Activated CD4-positive, alpha-beta T cell treated with anti-CD3 and anti-CD28 coated beads, Interleukin-2, Interleukin-6, amounts not matched to agents 100 ng/mL and 50 ng/mL, durations not matched to agents 16 hours and 8 hours (primary cell): ENCODE measurements around the gene MAK.
A peak's percentile ranks its signal among the peaks of the same experiment; 100 is the strongest.
"Not testable (repeated sequence)": the region's sequence is repeated elsewhere in the genome, so short reads cannot be mapped to it uniquely, and the experiment has no call there.

Experiments used
- DNase-seq: peaks from one replicate; pipeline ENCODE4 v3.0.0-alpha.2; 2020

Gene MAK, protein sequence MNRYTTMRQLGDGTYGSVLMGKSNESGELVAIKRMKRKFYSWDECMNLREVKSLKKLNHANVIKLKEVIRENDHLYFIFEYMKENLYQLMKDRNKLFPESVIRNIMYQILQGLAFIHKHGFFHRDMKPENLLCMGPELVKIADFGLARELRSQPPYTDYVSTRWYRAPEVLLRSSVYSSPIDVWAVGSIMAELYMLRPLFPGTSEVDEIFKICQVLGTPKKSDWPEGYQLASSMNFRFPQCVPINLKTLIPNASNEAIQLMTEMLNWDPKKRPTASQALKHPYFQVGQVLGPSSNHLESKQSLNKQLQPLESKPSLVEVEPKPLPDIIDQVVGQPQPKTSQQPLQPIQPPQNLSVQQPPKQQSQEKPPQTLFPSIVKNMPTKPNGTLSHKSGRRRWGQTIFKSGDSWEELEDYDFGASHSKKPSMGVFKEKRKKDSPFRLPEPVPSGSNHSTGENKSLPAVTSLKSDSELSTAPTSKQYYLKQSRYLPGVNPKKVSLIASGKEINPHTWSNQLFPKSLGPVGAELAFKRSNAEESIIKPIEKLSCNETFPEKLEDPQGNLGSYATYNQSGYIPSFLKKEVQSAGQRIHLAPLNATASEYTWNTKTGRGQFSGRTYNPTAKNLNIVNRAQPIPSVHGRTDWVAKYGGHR

DNA sequence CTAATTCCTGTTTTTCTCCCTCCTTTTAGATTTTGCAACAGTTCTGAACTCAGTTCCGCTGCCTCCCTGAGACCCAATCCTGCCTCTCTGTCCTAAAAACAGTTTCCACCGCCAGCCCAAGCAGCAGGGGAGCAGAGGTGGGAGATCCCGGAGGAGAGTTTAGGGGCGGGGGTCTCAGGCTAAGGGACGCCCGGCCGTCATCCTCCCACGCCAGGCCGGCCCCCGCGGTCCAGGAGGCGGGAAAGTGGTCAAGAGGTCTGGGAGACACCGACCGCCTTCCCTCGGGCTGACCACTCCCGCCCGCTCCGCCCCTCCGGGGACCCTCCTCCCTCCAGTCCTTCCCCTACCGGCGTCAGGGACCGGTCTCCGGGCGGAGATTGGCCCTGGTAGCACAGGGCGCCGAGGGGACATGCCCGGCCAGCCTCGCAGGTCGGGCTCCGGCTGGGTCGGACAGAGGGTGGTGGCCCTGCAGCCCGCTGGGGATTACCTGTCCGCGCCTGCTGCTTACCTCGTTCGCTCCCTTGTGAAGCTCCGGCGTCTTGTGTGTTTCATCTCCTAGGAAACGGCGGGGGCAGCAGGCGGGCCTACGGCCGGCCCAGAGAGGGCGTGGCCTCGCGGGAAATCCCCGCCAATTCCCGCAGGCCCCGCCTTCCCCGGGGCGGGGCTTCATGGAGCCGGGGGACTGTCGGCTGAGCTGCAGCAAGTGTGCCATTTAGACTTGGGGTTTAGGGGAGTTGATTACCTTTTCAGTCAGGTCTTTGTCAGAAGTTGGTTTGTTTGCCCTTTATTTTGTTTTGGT, at the start of gene MAK:
Gene MAK, minus strand, starts transcription at position 545 of the 799 bp plus-strand sequence. CDS start 7,891 bp downstream, outside the sequence.
- DNase-seq, result peak; percentile 94

DNA sequence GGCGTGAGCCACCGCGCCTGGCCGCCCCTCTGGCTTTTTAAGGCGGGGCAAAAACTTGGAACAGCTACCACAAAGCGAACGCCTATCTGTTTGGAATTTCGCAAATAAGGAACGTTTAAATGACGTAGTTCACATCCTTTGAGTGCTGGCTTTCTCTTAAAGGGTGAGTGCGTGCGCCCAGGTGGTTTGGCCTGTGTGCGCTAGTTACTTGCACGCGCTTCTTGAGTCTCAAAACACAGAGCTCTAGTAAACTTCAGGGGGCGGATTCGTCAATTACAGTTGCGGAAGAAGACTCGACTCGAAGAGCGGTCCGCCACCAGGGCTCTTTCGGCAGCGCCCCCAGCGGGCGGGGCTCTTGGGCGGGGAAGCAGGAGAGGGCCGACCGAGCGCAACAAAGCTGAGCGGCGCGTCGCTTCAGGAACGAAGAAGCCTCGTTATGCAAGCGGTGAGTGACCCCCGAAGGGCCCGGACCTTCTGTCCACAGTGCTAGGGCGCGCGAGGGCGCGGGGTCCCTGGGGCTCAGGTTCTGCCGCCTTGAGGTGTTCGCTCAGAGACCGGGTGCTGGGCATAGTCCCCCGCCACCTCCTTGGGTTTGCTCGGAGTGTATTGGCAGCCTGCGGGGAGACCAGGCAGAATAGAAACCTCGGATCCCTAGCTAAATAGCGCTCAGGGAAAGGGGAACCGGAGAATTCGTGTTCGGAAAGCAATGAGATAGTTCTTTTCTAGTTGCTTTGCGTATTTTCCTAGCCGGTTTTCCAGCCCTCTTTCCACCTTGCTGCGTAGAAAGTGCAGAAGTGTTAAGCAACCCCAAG, 48.6 kb upstream of the MAK start, which contains the start of gene SYCP2L:
Gene SYCP2L, plus strand, starts transcription at position 362 of the 812 bp plus-strand sequence. Its CDS starts 75 bp downstream, at position 437.
- peak; percentile 76 for DNase-seq

DNA sequence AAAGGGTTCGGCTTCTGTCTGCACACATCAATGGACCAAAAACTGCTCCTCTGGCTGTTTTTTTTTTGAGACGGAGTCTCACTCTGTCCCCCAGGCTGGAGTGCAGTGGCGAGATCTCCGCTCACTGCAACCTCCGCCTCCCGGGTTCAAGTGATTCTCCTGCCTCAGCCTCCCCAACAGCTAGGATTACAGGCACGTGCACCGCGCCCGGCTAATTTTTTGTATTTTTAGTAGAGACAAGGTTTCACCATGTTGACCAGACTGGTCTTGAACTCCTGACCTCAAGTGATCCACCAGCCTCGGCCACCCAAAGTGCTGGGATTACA, 48.0 kb upstream of the MAK start:
- DNase-seq, result not testable (repeated sequence)

DNA sequence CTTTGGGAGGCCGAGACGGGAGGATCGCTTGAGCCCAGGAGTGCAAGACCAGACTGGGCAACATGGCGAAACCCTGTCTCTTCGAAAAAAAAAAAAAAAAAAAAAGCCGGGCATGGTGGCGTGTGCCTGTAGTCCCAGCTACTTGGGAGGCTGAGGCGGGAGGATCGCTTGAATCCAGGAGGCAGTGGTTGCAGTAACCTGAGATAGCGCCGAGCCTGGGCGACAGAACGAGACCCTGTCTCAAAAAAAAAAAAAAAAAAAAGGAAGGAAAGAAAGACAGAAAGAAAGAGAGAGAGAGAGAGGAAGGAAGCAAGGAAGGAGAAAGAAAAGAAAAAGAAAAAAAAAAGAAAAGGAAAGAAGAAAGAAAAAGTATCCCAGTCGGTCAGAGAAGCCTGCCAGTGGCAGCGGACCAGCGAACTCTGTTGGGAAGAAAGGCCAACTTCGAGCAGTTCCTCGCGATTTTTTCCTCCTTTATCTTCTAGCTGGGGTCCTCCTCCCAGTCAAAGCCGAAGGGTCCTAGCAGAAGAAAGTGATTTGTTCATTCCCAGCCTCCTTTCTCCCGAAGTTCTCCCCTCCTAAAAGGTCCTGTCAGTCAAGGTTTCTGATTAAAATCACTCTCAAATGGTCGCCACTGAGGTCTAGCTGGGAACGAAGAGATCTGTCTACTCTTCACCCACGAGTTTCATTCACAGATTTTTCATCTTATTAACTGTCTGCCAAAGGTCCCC, 46.1 kb upstream of the MAK start:
- DNase-seq, result no peak

DNA sequence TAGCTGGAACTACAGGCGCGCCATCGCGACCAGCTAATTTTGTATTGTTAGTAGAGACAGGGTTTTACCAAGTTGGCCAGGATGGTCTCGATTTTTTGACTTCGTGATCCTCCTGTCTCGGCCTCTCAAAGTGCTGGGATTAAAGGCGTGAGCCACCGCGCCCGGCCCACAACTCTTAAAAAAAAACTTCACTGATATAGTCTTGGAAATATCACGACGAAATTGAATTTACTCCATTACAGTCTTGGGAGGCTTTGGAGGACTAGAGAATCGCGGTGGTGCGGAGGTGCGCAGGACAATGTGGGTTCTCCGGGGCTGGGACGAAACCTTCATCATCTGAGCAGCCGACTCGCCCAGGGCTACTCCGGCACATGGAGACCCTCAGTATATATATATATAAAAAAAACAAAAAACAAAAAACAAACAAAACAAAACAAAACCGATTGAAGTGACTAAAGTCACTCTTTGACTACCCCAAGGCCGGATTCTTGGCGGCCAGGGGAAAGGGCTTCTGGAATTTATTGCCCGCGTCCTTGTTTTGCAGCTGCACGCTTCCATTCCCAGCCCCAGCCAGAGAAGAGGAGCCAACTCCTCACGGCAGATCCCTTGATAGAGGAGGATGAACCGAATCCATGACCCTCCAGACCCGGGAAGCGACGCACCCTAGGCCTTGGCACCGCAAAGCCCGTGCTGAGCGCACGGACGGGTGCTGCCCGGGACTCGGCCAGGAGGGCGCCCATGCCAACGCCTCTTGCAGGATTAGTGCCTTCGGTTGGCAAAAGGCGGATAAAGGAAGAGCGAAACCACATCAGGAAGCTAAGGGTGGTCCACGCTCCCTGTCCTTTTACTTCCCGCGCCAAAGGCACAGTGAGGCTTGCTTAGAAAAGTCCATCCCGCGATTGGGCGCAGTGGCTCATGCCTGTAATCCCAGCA, 45.2 kb upstream of the MAK start:
- DNase-seq, result no peak

DNA sequence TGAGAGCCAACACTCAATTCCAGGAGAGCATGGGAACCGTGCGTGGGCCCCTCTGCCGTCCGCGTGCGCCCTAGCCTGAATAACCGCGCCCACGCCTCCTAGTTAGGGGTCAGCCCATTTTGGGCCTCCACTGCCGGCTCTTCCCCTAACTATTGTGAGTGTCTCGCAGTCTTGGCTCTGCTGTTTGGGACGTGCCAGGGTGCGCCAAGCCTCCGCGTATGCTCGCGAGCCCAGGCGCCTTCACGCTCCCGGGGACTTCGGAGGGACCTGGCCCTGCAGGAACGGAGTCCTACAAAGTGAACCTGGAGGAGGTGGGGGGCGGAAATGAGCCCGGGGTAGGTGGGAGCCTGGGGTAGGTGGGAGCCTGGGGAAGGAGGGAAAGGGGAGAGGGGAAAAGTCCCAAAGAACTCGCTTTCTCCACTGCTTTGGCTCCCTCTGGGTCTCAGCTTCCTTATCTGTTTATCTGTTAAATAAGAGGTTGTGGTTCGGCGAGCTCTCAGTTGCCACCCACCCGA, 44.4 kb upstream of the MAK start:
- no peak for DNase-seq

DNA sequence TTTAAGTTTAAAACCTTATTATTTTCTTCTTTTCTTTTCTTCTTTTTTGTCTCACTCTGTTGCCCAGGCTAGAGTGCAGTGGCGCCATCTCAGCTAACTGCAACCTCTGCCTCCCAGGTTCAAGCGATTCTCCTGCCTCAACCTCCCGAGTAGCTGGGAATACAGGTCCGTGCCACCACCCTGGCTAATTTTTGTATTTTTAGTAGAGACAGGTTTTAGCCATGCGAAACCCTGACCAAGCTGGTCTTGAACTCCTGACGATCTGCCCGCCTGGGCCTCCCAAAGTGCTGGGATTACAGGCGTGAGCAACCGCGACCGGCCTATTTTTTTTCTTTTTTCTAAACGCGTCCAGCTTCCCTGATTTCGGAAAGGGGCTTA, 43.9 kb upstream of the MAK start:
- DNase-seq, result not testable (repeated sequence)

DNA sequence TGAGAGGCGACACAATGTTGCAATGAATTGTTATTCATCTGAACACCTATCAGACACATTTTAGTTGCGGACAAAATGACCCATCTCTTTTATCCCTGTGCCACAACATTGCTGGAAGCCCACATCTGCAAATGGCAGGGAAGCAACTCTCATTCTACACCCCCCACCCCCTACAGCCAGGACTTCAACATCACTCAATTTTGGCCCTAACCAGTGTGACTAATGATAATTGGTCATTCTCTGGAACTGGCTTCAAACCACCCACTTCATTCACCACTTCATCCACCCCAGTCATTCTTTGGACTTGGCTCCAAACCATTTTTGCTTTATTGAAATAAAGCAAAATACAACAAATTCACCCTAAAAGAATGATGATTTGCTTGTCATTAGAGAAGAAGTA, 42.0 kb upstream of the MAK start:
- no peak for DNase-seq

DNA sequence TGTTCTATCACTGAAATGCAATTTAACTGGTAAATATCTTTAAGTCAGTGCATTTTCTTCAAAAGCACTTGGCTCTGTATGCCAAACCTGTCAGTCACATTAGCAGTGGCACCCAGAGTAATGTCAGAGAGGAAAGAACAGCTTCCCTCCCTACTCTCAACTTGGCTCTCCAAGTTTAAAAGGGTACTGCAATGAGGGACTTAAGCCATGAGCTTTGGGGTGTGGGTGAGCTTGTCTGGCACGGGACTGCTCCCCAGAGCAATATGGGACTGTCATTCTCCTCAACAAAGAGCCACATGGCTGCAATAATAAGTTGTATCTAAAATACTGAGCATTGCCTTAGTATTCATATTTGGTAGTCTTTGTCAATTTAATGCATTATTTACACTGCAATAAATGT, 39.5 kb upstream of the MAK start:
- no peak for DNase-seq

DNA sequence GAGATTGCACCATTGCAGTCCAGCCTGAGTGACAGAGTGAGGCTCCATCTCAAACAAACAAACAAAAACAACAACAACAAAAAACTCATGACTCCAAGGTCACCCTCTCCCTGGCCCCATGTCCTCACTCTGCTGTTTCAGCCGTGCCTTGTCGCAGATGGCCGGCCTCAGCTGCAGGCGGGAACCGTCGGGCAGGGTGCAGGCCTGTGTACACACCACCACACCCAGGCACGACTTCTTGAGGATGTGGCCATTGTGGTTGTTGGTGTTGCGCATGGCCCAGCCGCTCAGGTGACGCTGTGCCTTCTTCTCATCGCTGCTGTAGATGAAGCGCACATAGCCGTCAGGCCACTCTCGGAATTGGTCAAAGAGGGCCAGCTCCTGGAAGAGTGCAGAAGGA, 38.7 kb upstream of the MAK start:
- no peak for DNase-seq

DNA sequence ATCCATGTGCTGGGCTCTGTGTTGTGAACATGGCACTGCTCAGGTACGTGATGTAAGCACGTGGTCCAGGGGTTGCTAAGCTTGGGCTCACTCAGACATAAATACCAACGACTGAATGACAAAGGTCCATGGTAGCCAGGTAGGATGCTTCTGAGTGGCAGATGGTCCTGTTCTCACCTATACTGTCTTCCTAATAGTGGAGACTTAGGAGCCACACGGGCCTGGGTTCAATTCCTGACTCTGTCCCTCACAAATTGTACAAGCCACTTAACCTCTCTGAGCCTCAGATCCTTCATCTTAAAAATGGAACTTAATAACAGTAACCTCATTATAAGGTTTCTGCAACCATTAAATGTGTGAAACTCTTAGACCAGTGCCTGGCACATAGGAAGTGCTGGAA, 36.7 kb upstream of the MAK start:
- no peak for DNase-seq

DNA sequence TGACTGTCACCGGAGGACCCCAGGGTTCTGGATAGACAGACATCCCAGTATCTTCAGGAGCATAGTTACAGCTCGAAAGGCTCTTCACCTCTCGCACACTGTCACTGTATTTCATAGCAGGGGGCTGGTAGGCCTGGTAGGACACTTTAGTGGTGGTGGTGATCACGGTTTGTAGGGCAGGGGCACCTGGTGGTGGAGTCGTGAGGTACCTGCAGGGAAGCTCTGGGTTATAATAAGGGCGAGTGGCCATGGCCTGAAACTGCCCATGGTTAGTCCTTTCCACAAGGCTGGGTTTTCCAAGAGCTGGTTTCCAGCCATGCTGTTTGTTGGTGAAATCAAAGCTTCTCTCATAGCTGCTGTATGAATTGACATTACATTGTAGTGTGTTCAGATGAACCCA, 35.9 kb upstream of the MAK start:
- no peak for DNase-seq

DNA sequence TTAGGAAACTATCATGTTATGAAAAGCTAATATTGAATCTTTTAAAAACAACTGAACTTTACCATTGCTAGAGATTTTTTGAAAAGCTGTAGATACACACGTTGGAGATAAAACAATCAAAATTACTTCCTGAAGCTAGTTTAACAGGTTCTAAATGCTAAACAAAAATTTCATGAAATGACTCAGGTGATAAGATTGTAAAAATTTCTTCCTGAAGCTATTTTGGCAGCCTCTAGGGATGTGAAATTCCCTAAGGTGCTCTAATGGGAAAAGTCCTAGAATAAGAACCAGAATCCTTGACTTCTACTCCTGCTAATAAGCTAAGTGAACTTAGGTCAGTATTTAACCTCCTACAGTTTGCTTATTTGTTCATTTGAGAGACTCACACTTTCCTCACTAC, 35.0 kb upstream of the MAK start:
- DNase-seq, result no peak

DNA sequence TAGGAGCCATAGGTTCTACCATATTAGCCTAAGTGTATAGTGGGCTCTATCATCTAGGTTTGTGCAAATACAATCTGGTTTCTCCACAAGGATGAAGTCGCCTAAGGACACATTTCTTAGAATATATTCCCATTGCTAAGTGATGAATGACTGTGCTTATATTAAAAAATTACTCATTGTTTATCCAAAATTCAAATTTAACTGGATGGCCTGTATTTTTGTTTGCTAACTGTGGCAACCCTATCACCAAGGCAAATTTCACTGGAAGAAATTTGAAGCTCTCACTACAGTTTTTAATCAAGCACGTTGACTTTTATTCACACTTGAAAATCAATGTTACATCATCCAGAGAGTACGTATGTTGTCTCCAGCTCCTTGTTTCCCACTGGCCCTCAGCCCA, 29.6 kb upstream of the MAK start:
- no peak for DNase-seq

DNA sequence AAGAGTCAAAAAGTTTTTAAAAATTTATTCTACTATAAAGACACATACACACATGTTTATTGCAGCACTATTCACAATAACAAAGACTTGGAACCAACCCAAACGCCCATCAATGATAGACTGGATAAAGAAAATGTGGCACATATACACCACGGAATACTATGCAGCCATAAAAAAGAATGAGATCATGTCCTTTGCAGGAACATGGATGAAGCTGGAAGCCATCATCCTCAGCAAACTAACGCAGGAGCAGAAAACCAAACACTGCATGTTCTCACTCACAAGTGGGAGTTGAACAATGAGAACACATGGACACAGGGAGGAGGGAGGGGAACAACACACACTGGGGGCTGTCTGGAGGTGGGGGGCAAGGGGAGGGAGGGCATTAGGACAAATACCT, 28.4 kb upstream of the MAK start:
- DNase-seq, result not testable (repeated sequence)

DNA sequence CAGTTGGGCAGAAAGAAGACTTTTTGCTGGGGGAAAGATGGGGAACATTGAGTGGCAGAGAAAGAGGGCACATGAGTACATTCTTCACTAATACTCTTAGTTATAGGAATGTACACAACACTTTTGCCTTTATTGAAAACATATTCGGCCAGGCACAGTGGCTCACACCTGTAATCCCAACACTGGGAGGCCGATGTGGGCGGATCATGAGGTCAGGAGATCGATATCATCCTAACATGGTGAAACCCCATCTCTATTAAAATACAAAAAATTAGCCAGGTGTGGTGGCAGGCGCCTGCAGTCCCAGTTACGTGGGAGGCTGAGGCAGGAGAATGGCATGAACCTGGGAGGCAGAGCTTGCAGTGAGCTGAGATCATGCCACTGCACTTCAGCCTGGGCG, 24.7 kb upstream of the MAK start:
- not testable (repeated sequence) for DNase-seq

DNA sequence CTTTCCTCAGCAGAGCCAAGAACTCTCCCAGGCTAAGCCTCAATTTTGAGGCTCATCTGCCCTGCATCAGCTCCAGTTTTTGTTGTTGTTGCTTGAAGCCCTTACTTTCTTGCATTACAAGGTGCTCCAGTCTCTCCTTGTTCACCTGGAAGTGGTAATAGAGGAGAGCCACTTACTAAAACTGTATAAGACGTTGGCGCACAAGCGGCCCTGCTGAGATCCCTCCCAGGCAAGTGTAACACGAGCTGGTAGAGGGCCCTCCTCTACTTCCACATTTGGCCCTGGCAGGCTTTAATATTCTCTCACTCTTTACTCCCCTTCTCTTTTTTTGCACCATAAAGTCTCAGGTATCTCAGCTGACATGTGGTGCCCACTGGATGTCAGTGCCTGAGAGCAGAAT, 24.0 kb upstream of the MAK start:
- DNase-seq, result no peak

DNA sequence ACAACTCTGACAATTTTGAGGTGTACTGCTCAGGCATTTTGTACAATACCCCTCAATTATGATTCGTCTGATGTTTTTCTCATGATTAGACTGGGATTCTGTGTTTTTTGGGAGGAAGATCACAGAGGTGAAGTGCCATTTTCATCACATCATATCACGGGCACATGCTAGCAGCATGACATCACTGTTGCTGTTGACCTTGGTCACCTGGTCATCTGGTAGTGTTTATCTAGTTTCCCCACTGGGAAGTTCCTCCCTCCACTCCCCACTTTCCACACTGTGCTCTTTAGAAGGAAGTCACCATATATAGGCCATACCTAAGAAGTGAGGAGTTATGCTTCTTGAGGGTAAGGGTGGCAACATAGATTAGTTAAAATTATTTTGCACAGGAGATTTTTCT, 22.7 kb upstream of the MAK start:
- no peak for DNase-seq

DNA sequence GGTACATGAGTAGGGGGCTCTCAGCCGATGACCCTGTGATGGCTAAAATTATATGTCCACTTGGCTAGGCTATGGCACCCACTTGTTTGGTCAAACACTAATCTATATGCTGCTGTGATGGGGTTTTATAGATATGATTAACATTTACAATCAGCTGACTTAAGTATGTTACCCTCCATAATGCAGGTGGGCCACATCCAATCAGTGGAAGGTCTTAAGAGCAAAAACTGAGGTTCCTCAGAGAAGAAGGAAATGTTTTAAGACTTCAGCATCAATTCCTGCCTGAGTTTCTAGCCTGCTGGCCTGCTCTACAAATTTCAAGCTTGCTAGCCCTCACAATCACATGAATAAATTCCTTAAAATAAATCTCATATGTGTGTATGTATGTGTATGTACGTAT, 18.9 kb upstream of the MAK start:
- DNase-seq, result no peak

DNA sequence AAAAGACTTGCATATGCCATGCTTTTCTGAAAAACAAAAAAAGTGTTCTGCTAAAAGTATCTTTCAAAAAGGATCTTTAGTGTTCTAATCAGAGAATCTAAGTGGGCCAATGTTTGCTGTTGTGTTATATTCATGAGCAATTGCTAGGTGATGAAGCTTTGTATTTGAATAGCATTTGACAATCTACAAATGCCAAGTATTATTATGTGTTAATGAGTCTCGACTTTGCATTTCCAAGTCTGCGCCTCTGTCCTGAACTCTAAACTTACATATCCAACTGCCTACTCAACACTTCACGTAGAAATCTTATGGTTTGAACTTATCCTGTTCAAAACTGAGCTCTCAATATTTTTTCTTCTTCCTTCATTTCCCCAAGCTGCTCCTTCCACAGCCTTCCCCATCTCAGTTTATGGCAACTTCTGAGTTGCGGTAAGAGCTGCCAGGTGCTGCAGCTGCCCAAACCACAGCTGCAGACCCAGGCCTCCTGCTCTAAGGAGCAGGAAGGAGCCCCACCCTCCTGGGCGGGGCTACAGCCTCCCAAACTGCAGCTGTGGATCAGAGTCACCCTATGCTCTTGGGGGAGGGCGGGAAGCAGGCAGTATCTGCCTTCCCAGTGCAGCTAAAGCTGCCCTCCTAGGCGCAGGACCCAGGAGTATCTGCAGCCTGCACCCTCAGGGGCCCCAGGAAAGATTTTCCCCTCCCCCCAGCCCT, 16.7 kb upstream of the MAK start:
- no peak for DNase-seq
